Left ventricle myocardium inferior (tissue), 1 donor: ENCODE results near the gene SPSB4. TPM values are rescaled to one million over a fixed set of nuclear protein-coding genes. Genes with fewer than 3 reads are reported as not detected.

Source experiments
- DNase-seq: peaks from one replicate; pipeline ENCODE4 v3.0.0-alpha.2; 2020
- H3K27ac ChIP-seq: fragments of 200-600 bp; replicated peaks from 2 replicates; pipeline ENCODE4 v1.8.0; 2021
- H3K27me3 ChIP-seq: fragments of 200-600 bp; 2 replicates; pipeline ENCODE4 v1.8.0; 2021; ENCODE audit warnings: low read depth
- H3K36me3 ChIP-seq: fragments of 200-600 bp; 2 replicates; pipeline ENCODE4 v1.8.0; 2021
- H3K4me1 ChIP-seq: fragments of 200-600 bp; 2 replicates; pipeline ENCODE4 v1.8.0; 2021
- H3K4me3 ChIP-seq: fragments of 200-600 bp; 2 replicates; pipeline ENCODE4 v1.8.0; 2021; ENCODE audit warnings: mild to moderate bottlenecking, moderate library complexity
- H3K9me3 ChIP-seq: fragments of 200-600 bp; replicated peaks from 2 replicates; pipeline ENCODE4 v1.8.0; 2021
- intact Hi-C: fragments of 100-400 bp; cut with micrococcal nuclease; formaldehyde crosslinking; loops from one replicate; pipeline ENCODE4 v1.11.0; 2022
- total RNA-seq: library from RNA; stranded (reverse); fragmentation: NEBNext Ultra II Directional; extraction: Animal tissue kit (Norgen Biotek cat#: 25700); gene quantifications from one replicate; pipeline ENCODE4 v1.2.1, GENCODE V29; 2021
- TF ChIP-seq, protein P1 (sequence below): fragments of 200-600 bp; IDR thresholded peaks from 2 replicates; pipeline ENCODE4 v1.8.0; 2021; ENCODE audit warnings: antibody characterized with exemption, mild to moderate bottlenecking, borderline replicate concordance
- donor health status: DM: no; HTN: yes; CAD: no; lungs with severe emphysema.

The SPSB4 gene
- total RNA-seq, 1 donor from 2014 or later, result 11.2 TPM

- H3K27me3 ChIP-seq, result no peaks in the 10 kb centered on the region
- H3K36me3 ChIP-seq, result no peaks in the 10 kb centered on the region
- H3K9me3 ChIP-seq, result no peaks in the 10 kb centered on the region
- no peak overlapping the region for H3K4me3 ChIP-seq
- DNase-seq, result peak; percentile 34
- TF ChIP-seq, protein P1, sequence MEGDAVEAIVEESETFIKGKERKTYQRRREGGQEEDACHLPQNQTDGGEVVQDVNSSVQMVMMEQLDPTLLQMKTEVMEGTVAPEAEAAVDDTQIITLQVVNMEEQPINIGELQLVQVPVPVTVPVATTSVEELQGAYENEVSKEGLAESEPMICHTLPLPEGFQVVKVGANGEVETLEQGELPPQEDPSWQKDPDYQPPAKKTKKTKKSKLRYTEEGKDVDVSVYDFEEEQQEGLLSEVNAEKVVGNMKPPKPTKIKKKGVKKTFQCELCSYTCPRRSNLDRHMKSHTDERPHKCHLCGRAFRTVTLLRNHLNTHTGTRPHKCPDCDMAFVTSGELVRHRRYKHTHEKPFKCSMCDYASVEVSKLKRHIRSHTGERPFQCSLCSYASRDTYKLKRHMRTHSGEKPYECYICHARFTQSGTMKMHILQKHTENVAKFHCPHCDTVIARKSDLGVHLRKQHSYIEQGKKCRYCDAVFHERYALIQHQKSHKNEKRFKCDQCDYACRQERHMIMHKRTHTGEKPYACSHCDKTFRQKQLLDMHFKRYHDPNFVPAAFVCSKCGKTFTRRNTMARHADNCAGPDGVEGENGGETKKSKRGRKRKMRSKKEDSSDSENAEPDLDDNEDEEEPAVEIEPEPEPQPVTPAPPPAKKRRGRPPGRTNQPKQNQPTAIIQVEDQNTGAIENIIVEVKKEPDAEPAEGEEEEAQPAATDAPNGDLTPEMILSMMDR, result no peak
- H3K4me1 ChIP-seq, result peaks cover 24% of the 10 kb centered on the region
- intact Hi-C loops, result no loop called here
- no peak overlapping the region for H3K27ac ChIP-seq
Measured at GRCh38 chr3:141104151-141104821, 53.1 kb downstream of the SPSB4 start.

- Histone ChIP-seq H3K27ac (no peak overlapping the region), H3K36me3 (no peaks in the 10 kb centered on the region), H3K4me1 (peaks cover 35% of the 10 kb centered on the region), H3K4me3 (no peak overlapping the region), H3K27me3 (no peaks in the 10 kb centered on the region), H3K9me3 (no peaks in the 10 kb centered on the region)
- no peak for DNase-seq
- intact Hi-C loops, result loop anchor here (5.0 kb wide), 1 partner anchor 94 kb away; no protein-coding TSS in a partner anchor
- TF ChIP-seq, protein P1, result peak; percentile 84
Measured at GRCh38 chr3:141105828-141106628, 54.9 kb downstream of the SPSB4 start.

GRCh38 chr3:141106842-141107241 lies 55.7 kb downstream of the SPSB4 start:
- no peak for DNase-seq

GRCh38 chr3:141108039-141108438 lies 56.9 kb downstream of the SPSB4 start:
- Histone ChIP-seq H3K4me3 (no peak overlapping the region), H3K27me3 (no peaks in the 10 kb centered on the region), H3K36me3 (no peaks in the 10 kb centered on the region), H3K27ac (peak overlapping the region; percentile 83), H3K9me3 (no peaks in the 10 kb centered on the region), H3K4me1 (peaks cover 35% of the 10 kb centered on the region)
- intact Hi-C loops, result loop anchor here (5.0 kb wide), 1 partner anchor 96 kb away; no protein-coding TSS in a partner anchor
- DNase-seq, result no peak
- TF ChIP-seq, protein P1, result no peak

More at GRCh38 chr3:141106842-141107241, 55.7 kb downstream of the SPSB4 start:
- Histone ChIP-seq H3K36me3 (no peaks in the 10 kb centered on the region), H3K27me3 (no peaks in the 10 kb centered on the region), H3K9me3 (no peaks in the 10 kb centered on the region), H3K4me3 (no peak overlapping the region), H3K4me1 (peaks cover 35% of the 10 kb centered on the region), H3K27ac (no peak overlapping the region)
- TF ChIP-seq, protein P1, result no peak
- intact Hi-C loops, result loop anchor here (5.0 kb wide), 1 partner anchor 95 kb away; no protein-coding TSS in a partner anchor

DNA sequence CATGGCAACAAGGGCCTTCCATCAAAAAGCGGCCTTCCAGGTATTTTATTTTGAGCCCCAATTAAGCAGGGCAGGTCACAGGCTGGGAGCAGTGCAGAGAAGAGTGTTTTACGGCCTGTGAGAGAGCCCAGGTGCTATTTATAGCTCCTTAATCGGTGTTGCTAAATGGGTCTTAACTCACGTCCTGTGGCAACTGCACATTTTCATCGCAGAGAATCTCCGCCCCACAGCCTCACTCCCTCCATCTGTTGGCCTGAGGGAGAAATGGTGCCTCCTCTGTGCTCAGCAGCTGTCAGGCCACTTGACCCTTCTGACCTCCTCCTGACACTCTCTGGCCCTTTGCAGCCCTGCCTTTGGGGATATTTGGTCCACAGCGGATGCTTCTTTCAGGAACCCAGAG lies 58.6 kb downstream of the SPSB4 start:
- H3K27me3 ChIP-seq, result no peaks in the 10 kb centered on the region
- H3K27ac ChIP-seq, result peak overlapping the region; percentile 83
- no peak for DNase-seq
- H3K4me1 ChIP-seq, result peaks cover 36% of the 10 kb centered on the region
- H3K9me3 ChIP-seq, result no peaks in the 10 kb centered on the region
- intact Hi-C loops, result loop anchor here (5.0 kb wide), 1 partner anchor 97 kb away; no protein-coding TSS in a partner anchor
- no peak overlapping the region for H3K4me3 ChIP-seq
- TF ChIP-seq, protein P1, result peak; percentile 45
- H3K36me3 ChIP-seq, result no peaks in the 10 kb centered on the region
